Prostate gland (tissue), 2 donors: Measurements from ENCODE around the gene CELF2. TPM values are rescaled to one million over a fixed set of nuclear protein-coding genes. Genes with fewer than 3 reads are reported as not detected.

Source experiments
- DNase-seq: peaks from one replicate; pipeline ENCODE4 v3.0.0-alpha.2; 2019; ENCODE audit warnings: low spot score
- H3K27ac ChIP-seq, 2 donors: fragments of 200-600 bp; sonication (generic); 2 replicates each; pipeline ENCODE4 v1.5.1; 2017 to 2019
- H3K27me3 ChIP-seq: fragments of 200-600 bp; sonication (generic); replicated peaks from 2 replicates; pipeline ENCODE4 v1.5.1; 2019; ENCODE audit not compliant: insufficient read depth
- H3K36me3 ChIP-seq, 2 donors: fragments of 200-600 bp; sonication (generic); 1 replicate in 1 of 2; 2 replicates in 1 of 2; pipeline versions ENCODE4 v1.5.1 to v1.8.1; 2017 to 2019
- H3K4me1 ChIP-seq: fragments of 200-600 bp; sonication (generic); replicated peaks from 2 replicates; pipeline ENCODE4 v1.5.1; 2019
- H3K4me3 ChIP-seq, 2 donors: fragments of 200-600 bp; sonication (generic); 2 replicates each; pipeline ENCODE4 v1.5.1; 2017 to 2019
- H3K9me3 ChIP-seq: fragments of 200-600 bp; sonication (generic); 2 replicates; pipeline ENCODE4 v1.5.1; 2017
- CTCF ChIP-seq, 4 experiments: fragments of 200-600 bp in 2 of 4; fragments of 450-650 bp in 2 of 4; sonication (generic) in 2 of 4; IDR thresholded peaks; 1 replicate in 3 of 4; 2 replicates in 1 of 4; pipeline ENCODE4 v1.5.1; 2016 to 2019; ENCODE audit warnings: antibody characterized with exemption in 4 of 4, mild to moderate bottlenecking in 2 of 4, moderate library complexity in 2 of 4
- POLR2A ChIP-seq: fragments of 450-650 bp; IDR thresholded peaks from one replicate; pipeline ENCODE4 v1.6.1; 2016; ENCODE audit warnings: antibody characterized with exemption, mild to moderate bottlenecking
- POLR2AphosphoS5 ChIP-seq: sonication (generic); formaldehyde crosslinking; IDR thresholded peaks from one replicate; pipeline ENCODE4 v1.6.1; 2017; ENCODE audit warnings: antibody characterized with exemption
- WGBS: methylation state at CpG from one replicate; pipeline ENCODE4 v1.1.5; 2018; 5-methylcytosine and 5-hydroxymethylcytosine counted together
- intact Hi-C: fragments of 100-400 bp; cut with DNase I; formaldehyde crosslinking; loops from one replicate; pipeline ENCODE4 v1.14.2; 2022
- total RNA-seq, 2 donors: library from RNA; depleted of rRNA; stranded (reverse); fragments of >200 nt; gene quantifications; one replicate each; pipeline ENCODE4 v1.1.0, GENCODE V29; 2016

CELF2 gene
- total RNA-seq, 2 donors from 2014 or later: 19.2 to 43.2 TPM

- no peak for TF ChIP-seq CTCF (IDR thresholded peaks at IDR 0.05)
- TF ChIP-seq POLR2AphosphoS5: no peak
- TF ChIP-seq POLR2A: no peak
- intact Hi-C loops: no loop called here
- Histone ChIP-seq H3K9me3 (no peaks in the 10 kb centered on the region), H3K27ac (no peak overlapping the region), H3K4me1 (no peaks in the 10 kb centered on the region), H3K4me3 (no peak overlapping the region), H3K27me3 (no peaks in the 10 kb centered on the region), H3K36me3 (no peaks in the 10 kb centered on the region)
- 77% methylated on average over 3 of the region's 3 CpGs for WGBS
- DNase-seq: no peak
Measured at GRCh38 chr10:11150231-11150731, 132.6 kb downstream of the CELF2 start.

GRCh38 chr10:11150879-11151415, 133.3 kb downstream of the CELF2 start:
- no peak for TF ChIP-seq POLR2A
- TF ChIP-seq POLR2AphosphoS5: no peak
- no peak for TF ChIP-seq CTCF (IDR thresholded peaks at IDR 0.05)
- H3K27ac ChIP-seq: no peak overlapping the region
- intact Hi-C loops: no loop called here
- DNase-seq: no peak
- no peaks in the 10 kb centered on the region for H3K36me3 ChIP-seq
- no peak overlapping the region for H3K4me3 ChIP-seq
- no peaks in the 10 kb centered on the region for H3K9me3 ChIP-seq
- WGBS: 81% methylated on average over 5 of the region's 5 CpGs
- H3K4me1 ChIP-seq: no peaks in the 10 kb centered on the region
- no peaks in the 10 kb centered on the region for H3K27me3 ChIP-seq

DNA sequence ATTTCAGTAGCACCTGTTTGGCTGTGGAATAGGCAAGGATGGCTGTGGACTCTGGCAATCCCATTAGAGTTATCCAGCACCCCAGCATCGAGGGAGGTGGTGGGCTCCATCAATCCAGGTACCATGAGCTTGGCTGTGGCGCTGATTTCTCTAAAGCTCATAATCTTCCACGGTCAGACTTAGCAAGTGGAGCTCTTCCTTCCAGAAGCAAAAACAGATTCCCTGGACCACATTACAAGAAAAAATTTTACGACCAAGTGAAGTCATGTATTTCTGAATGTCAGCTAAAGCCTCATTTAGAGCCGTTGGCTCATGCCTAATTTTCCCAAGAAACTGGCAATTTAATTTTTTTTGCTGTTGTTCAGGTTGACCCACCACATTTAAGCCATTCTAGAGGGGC, 135.1 kb downstream of the CELF2 start:
- intact Hi-C loops: no loop called here
- TF ChIP-seq POLR2AphosphoS5 (no peak), CTCF (IDR thresholded peaks at IDR 0.05) (no peak), POLR2A (no peak)
- Histone ChIP-seq H3K36me3 (no peaks in the 10 kb centered on the region), H3K4me3 (no peak overlapping the region), H3K4me1 (no peaks in the 10 kb centered on the region), H3K27me3 (no peaks in the 10 kb centered on the region), H3K27ac (no peak overlapping the region), H3K9me3 (no peaks in the 10 kb centered on the region)
- WGBS: 76% methylated on average over 5 of the region's 5 CpGs
- DNase-seq: no peak

GRCh38 chr10:11153245-11153644, 135.6 kb downstream of the CELF2 start:
- intact Hi-C loops: no loop called here
- WGBS: 94% methylated on average over 6 of the region's 6 CpGs
- Histone ChIP-seq H3K4me1 (no peaks in the 10 kb centered on the region), H3K9me3 (no peaks in the 10 kb centered on the region), H3K36me3 (no peaks in the 10 kb centered on the region), H3K27ac (no peak overlapping the region), H3K4me3 (no peak overlapping the region), H3K27me3 (no peaks in the 10 kb centered on the region)
- TF ChIP-seq POLR2AphosphoS5: no peak
- no peak for TF ChIP-seq POLR2A
- DNase-seq: no peak

GRCh38 chr10:11153766-11154165, 136.1 kb downstream of the CELF2 start:
- no peaks in the 10 kb centered on the region for H3K4me1 ChIP-seq
- H3K27me3 ChIP-seq: no peaks in the 10 kb centered on the region
- TF ChIP-seq CTCF (IDR thresholded peaks at IDR 0.05) (no peak), POLR2AphosphoS5 (no peak), POLR2A (no peak)
- DNase-seq: no peak
- H3K9me3 ChIP-seq: no peaks in the 10 kb centered on the region
- H3K4me3 ChIP-seq: no peak overlapping the region
- no peaks in the 10 kb centered on the region for H3K36me3 ChIP-seq
- intact Hi-C loops: no loop called here
- H3K27ac ChIP-seq: no peak overlapping the region
- 87% methylated on average over 2 of the region's 2 CpGs for WGBS
